Thoracic aorta (tissue), 2 donors: ENCODE results near the gene ACOT11. TPM values are rescaled to one million over a fixed set of nuclear protein-coding genes. Genes with fewer than 3 reads are reported as not detected.

Experiments used
- ATAC-seq: fragments of 150-250 bp; one replicate; pipeline ENCODE4 v1.8.0; 2017; ENCODE audit warnings: low read depth; ENCODE audit not compliant: insufficient number of reproducible peaks, low FRiP score
- DNase-seq: peaks from one replicate; pipeline ENCODE4 v3.0.0-alpha.2; 2020; ENCODE audit warnings: low spot score
- H3K27ac ChIP-seq, 2 donors: fragments of 200-600 bp; sonication (generic); 1 replicate in 1 of 2; 2 replicates in 1 of 2; pipeline ENCODE4 v1.5.1; 2016; ENCODE audit warnings: mild to moderate bottlenecking in 2 of 2, moderate library complexity in 2 of 2
- H3K27me3 ChIP-seq: fragments of 200-600 bp; sonication (generic); replicated peaks from 2 replicates; pipeline ENCODE4 v1.6.0; 2016; ENCODE audit warnings: mild to moderate bottlenecking; ENCODE audit not compliant: insufficient read depth
- H3K36me3 ChIP-seq: fragments of 200-600 bp; sonication (generic); one replicate; pipeline ENCODE4 v1.5.1; 2016
- H3K4me1 ChIP-seq, 2 donors: fragments of 200-600 bp; sonication (generic); 1 replicate in 1 of 2; 2 replicates in 1 of 2; pipeline versions ENCODE4 v1.5.1 to v1.6.0; 2016; ENCODE audit warnings: low read depth in 2 of 2, mild to moderate bottlenecking in 1 of 2; ENCODE audit not compliant: control insufficient read depth in 1 of 2
- H3K4me3 ChIP-seq: fragments of 200-600 bp; sonication (generic); 2 replicates; pipeline ENCODE4 v1.5.1; 2016; ENCODE audit warnings: mild to moderate bottlenecking
- H3K9me3 ChIP-seq: fragments of 200-600 bp; sonication (generic); 2 replicates; pipeline ENCODE4 v1.5.1; 2016
- total RNA-seq, 2 donors: library from RNA; depleted of rRNA; stranded (reverse); fragments of >200 nt; gene quantifications; one replicate each; pipeline versions ENCODE4 v1.1.0 to v1.2.3, GENCODE V29; 2016
- TF ChIP-seq, protein P1 (sequence below): fragments of 200-600 bp; sonication (generic); IDR thresholded peaks from one replicate; pipeline ENCODE4 v1.5.1; 2019; ENCODE audit warnings: antibody characterized with exemption

Gene ACOT11
- total RNA-seq, 2 donors from 2014 or later = 19.3 to 23.6 TPM

- no peak overlapping the region for H3K27ac ChIP-seq
- TF ChIP-seq, protein P1, sequence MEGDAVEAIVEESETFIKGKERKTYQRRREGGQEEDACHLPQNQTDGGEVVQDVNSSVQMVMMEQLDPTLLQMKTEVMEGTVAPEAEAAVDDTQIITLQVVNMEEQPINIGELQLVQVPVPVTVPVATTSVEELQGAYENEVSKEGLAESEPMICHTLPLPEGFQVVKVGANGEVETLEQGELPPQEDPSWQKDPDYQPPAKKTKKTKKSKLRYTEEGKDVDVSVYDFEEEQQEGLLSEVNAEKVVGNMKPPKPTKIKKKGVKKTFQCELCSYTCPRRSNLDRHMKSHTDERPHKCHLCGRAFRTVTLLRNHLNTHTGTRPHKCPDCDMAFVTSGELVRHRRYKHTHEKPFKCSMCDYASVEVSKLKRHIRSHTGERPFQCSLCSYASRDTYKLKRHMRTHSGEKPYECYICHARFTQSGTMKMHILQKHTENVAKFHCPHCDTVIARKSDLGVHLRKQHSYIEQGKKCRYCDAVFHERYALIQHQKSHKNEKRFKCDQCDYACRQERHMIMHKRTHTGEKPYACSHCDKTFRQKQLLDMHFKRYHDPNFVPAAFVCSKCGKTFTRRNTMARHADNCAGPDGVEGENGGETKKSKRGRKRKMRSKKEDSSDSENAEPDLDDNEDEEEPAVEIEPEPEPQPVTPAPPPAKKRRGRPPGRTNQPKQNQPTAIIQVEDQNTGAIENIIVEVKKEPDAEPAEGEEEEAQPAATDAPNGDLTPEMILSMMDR = no peak
- H3K36me3 ChIP-seq = no peaks in the 10 kb centered on the region
- no peak overlapping the region for H3K4me3 ChIP-seq
- ATAC-seq (no peak), DNase-seq (no peak)
- no peaks in the 10 kb centered on the region for H3K27me3 ChIP-seq
- H3K9me3 ChIP-seq = no peaks in the 10 kb centered on the region
- peaks cover 0 to 10% of the 10 kb centered on the region in 2 donors for H3K4me1 ChIP-seq
These were observed 10.4 kb upstream of the ACOT11 start for GRCh38 chr1:54537611-54538010.

- Histone ChIP-seq H3K4me3 (no peak overlapping the region), H3K27me3 (no peaks in the 10 kb centered on the region), H3K27ac (no peak overlapping the region), H3K36me3 (no peaks in the 10 kb centered on the region), H3K9me3 (no peaks in the 10 kb centered on the region), H3K4me1 (peaks cover 0 to 14% of the 10 kb centered on the region in 2 donors)
- DNase-seq = no peak
- TF ChIP-seq, protein P1 = no peak
- ATAC-seq = no peak
These were observed 9.5 kb upstream of the ACOT11 start for GRCh38 chr1:54538538-54538937.

- DNase-seq (no peak), ATAC-seq (no peak)
- H3K36me3 ChIP-seq = no peaks in the 10 kb centered on the region
- H3K4me3 ChIP-seq = no peak overlapping the region
- TF ChIP-seq, protein P1 = no peak
- H3K9me3 ChIP-seq = no peaks in the 10 kb centered on the region
- H3K27ac ChIP-seq = no peak overlapping the region
- peaks cover 0 to 14% of the 10 kb centered on the region in 2 donors for H3K4me1 ChIP-seq
- no peaks in the 10 kb centered on the region for H3K27me3 ChIP-seq
These were observed 7.3 kb upstream of the ACOT11 start for GRCh38 chr1:54540582-54541295.

DNA sequence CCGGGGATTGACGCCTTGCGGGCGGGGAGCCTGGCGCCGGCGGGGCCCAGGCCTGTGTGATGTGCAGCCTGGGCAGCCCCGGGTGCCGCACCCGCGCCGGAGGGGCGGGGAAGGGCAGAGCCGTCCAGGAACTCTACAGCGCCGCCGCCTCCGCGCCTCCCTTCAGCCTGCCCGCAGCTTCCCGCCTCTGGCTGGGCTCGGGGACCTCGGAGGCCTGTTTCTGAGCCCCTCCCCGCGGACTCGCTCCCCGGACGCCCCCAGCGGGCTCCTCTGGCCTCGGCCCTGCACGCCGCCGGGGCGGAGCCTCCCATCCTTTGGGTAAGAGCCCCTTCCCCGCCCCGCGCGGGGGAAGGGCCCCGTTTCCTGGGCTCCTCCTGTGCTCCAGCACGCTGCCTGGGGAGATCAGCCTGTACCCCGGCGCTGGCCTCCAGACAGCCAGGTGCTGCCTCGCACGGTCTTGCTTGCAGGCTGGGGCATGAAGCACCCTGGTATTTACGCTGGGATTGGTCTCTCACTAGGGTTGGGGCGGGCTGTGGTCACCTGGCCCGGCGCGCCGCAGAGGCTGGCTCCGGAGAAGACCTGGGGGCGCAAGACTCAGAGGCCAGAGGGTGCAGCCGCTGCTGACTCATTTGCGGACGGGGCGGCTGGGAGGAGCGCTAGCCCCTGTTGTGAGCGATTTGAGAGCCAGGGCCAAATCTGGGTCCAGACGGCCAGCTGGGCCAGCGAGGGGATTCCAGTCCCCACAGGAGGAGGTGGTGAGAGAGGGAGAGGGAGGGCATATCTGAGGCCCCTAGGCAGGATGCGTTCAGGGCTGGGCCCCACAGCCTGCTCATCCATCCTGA is 5.7 kb upstream of the ACOT11 start:
- Histone ChIP-seq H3K9me3 (no peaks in the 10 kb centered on the region), H3K4me3 (peak overlapping the region; percentile 79), H3K36me3 (no peaks in the 10 kb centered on the region), H3K27me3 (no peaks in the 10 kb centered on the region), H3K27ac (peak overlapping the region; percentile 79 to 88), H3K4me1 (peaks cover 2 to 18% of the 10 kb centered on the region in 2 donors)
- ATAC-seq (peak; percentile 52), DNase-seq (no peak)
- TF ChIP-seq, protein P1 = peak; percentile 32

DNA sequence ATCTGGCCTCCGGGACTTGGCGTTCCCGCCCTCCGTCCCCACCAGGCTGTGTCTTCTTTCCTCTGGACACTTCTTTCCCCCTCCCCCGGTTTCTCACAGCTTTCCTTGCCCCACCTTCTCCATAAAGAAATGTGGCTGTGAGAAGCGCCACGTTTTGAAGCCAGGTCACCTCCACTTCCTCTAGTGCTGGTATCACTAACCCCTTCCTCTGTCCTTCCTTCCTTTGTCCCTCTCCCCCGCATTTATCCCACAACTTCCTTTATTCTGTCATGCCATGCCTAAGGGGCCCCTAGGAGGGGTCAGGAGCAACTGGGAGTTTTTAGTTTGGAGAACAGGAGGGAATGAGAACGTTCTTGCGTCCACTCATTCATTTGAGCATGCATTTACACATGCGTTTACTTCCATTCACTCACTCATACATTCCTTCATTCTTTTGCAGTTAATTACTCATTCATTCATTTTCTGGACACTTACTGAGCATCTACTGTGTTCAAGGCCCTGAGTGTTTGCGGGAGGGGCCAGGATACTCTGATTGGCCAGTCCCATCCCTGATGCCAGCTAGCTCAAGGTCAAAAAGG is 5.0 kb upstream of the ACOT11 start:
- ATAC-seq = no peak

More for the DNA sequence above, 5.0 kb upstream of the ACOT11 start:
- Histone ChIP-seq H3K27me3 (no peaks in the 10 kb centered on the region), H3K27ac (peak overlapping the region; percentile 79 to 88), H3K9me3 (no peaks in the 10 kb centered on the region), H3K4me1 (peaks cover 2 to 23% of the 10 kb centered on the region in 2 donors), H3K4me3 (peak overlapping the region; percentile 79), H3K36me3 (no peaks in the 10 kb centered on the region)
- TF ChIP-seq, protein P1 = no peak
- no peak for DNase-seq
